OCI-LY1 (cell line): Measurements from ENCODE around the gene NUP93.

Source experiments
- CTCF ChIP-seq: fragments of 200-600 bp; sonication (generic), shearing (Covaris generic); IDR thresholded peaks from 2 replicates; pipeline ENCODE4 v1.5.1; 2017; ENCODE audit warnings: mild to moderate bottlenecking, antibody characterized with exemption, low read length, moderate library complexity, mixed read lengths
- EZH2 ChIP-seq: fragments of 200-600 bp; sonication (generic), shearing (Covaris generic); IDR thresholded peaks from 2 replicates; pipeline ENCODE4 v1.8.0; 2017; ENCODE audit warnings: borderline replicate concordance, mixed run types, mild to moderate bottlenecking, antibody characterized with exemption, low read length, moderate library complexity, mixed read lengths

GRCh38 chr16:56880176-56880575 is 150.2 kb downstream of the NUP93 start:
- TF ChIP-seq CTCF (no peak), EZH2 (no peak)
